HepG2 (cell line): Measurements from ENCODE around the gene EPHX1. TPM values are rescaled to one million over a fixed set of nuclear protein-coding genes. Genes with fewer than 3 reads are reported as not detected.
A peak's percentile ranks its signal among the peaks of the same experiment; 100 is the strongest.

ENCODE experiments used
- BORCS8-MEF2B ChIP-seq: sonication (generic); formaldehyde crosslinking; IDR thresholded peaks from 2 replicates; pipeline ENCODE4 v1.8.0; 2022; ENCODE audit warnings: mild to moderate bottlenecking, missing genetic modification reagents
- CSRNP1 ChIP-seq: sonication (generic); formaldehyde crosslinking; IDR thresholded peaks from 2 replicates; pipeline ENCODE4 v1.8.1; 2023; ENCODE audit warnings: mild to moderate bottlenecking, missing genetic modification reagents
- DR1 ChIP-seq: sonication (generic); formaldehyde crosslinking; IDR thresholded peaks from 2 replicates; pipeline ENCODE4 v1.8.0; 2021; ENCODE audit warnings: mild to moderate bottlenecking, missing genetic modification reagents, inconsistent platforms
- FOXC1 ChIP-seq: sonication (generic); formaldehyde crosslinking; IDR thresholded peaks from 2 replicates; pipeline ENCODE4 v1.8.0; 2022; ENCODE audit warnings: mild to moderate bottlenecking, missing genetic modification reagents, borderline replicate concordance
- GPBP1L1 ChIP-seq: sonication (generic); formaldehyde crosslinking; IDR thresholded peaks from 2 replicates; pipeline ENCODE4 v1.5.0; 2020; ENCODE audit warnings: mild to moderate bottlenecking, missing genetic modification reagents
- STAT5B ChIP-seq: sonication (generic); formaldehyde crosslinking; IDR thresholded peaks from 2 replicates; pipeline ENCODE4 v1.4.0; 2020; ENCODE audit warnings: missing genetic modification reagents
- STAT6 ChIP-seq: sonication (generic); formaldehyde crosslinking; IDR thresholded peaks from 2 replicates; pipeline ENCODE4 v1.4.0; 2020; ENCODE audit warnings: missing genetic modification reagents, mild to moderate bottlenecking, borderline replicate concordance
- YY1 ChIP-seq: IDR thresholded peaks from 2 replicates; pipeline ENCODE4 v1.6.1; 2011; ENCODE audit warnings: low read length, low read depth, moderate library complexity, mild to moderate bottlenecking; ENCODE audit not compliant: insufficient read depth, insufficient replicate concordance
- ZFP41 ChIP-seq: sonication (generic); formaldehyde crosslinking; IDR thresholded peaks from 2 replicates; pipeline ENCODE4 v1.4.0; 2020; ENCODE audit warnings: mild to moderate bottlenecking, missing genetic modification reagents, borderline replicate concordance
- ZNF143 ChIP-seq: sonication (generic); formaldehyde crosslinking; IDR thresholded peaks from 2 replicates; pipeline ENCODE4 v1.4.0; 2020; ENCODE audit warnings: missing genetic modification reagents
- ZNF432 ChIP-seq: sonication (generic); formaldehyde crosslinking; IDR thresholded peaks from 2 replicates; pipeline ENCODE4 v1.5.0; 2020; ENCODE audit warnings: missing genetic modification reagents, mild to moderate bottlenecking, borderline replicate concordance
- ZNF44 ChIP-seq: sonication (generic); formaldehyde crosslinking; IDR thresholded peaks from 2 replicates; pipeline ENCODE4 v1.5.1; 2020; ENCODE audit warnings: mild to moderate bottlenecking, missing genetic modification reagents
- ZNF512 ChIP-seq: sonication (generic); formaldehyde crosslinking; IDR thresholded peaks from 2 replicates; pipeline ENCODE4 v1.4.0; 2020; ENCODE audit warnings: mild to moderate bottlenecking, missing genetic modification reagents
- ZNF547 ChIP-seq: sonication (generic); formaldehyde crosslinking; IDR thresholded peaks from 2 replicates; pipeline ENCODE4 v1.5.1; 2020; ENCODE audit warnings: mild to moderate bottlenecking, missing genetic modification reagents
- ZNF567 ChIP-seq: sonication (generic); formaldehyde crosslinking; IDR thresholded peaks from 2 replicates; pipeline ENCODE4 v1.8.1; 2023; ENCODE audit warnings: mild to moderate bottlenecking, missing genetic modification reagents, borderline replicate concordance
- ZNF574 ChIP-seq: sonication (generic); formaldehyde crosslinking; IDR thresholded peaks from 2 replicates; pipeline ENCODE4 v1.4.0; 2020; ENCODE audit warnings: missing genetic modification reagents
- ZSCAN21 ChIP-seq: sonication (generic); formaldehyde crosslinking; IDR thresholded peaks from 2 replicates; pipeline ENCODE4 v1.8.0; 2022; ENCODE audit warnings: mild to moderate bottlenecking, missing genetic modification reagents, moderate library complexity, borderline replicate concordance
- polyA plus RNA-seq, 8 experiments: library from polyadenylated mRNA; depleted of rRNA in 3 of 8; stranded (reverse) in 7 of 8; unstranded in 1 of 8; fragments of >200 nt; fragmentation: Illumina TruSeq in 4 of 8; extraction: Trizol in 4 of 8; gene quantifications; 2 replicates each; pipeline versions ENCODE4 v1.2.1 to v1.2.3, GENCODE V29; 2011 to 2016; ENCODE audit warnings: low read depth in 4 of 8, missing spikeins in 1 of 8, mixed read lengths in 1 of 8; ENCODE audit not compliant: insufficient read depth in 1 of 8
- total RNA-seq, 5 experiments: library from RNA; depleted of rRNA; stranded (reverse); fragments of >200 nt; fragmentation: Illumina TruSeq; extraction: Trizol; gene quantifications; 2 replicates each; pipeline ENCODE4 v1.2.3, GENCODE V29; 2016; ENCODE audit warnings: low read depth in 1 of 5
- TF ChIP-seq, protein P1 (sequence below): sonication (generic); formaldehyde crosslinking; IDR thresholded peaks from 2 replicates; pipeline ENCODE4 v1.4.0; 2020; ENCODE audit warnings: missing genetic modification reagents

The EPHX1 gene
- total and polyA plus RNA-seq, 2 of the 13 experiments (the other 11 are each of a cell fraction or from before 2014, with no cell fraction given): 27.7 to 36.5 TPM

- peak; percentile 69; the same call in 1 of the 2 replicates for TF ChIP-seq ZNF574 (CRISPR knock-in tag)
- TF ChIP-seq ZNF512 (CRISPR knock-in tag): peak; percentile 82; the same call in 1 of the 2 replicates
- TF ChIP-seq CSRNP1 (CRISPR knock-in tag): peak; percentile 63; the same call in 1 of the 2 replicates
- TF ChIP-seq ZNF44 (CRISPR knock-in tag): no peak
- TF ChIP-seq DR1 (CRISPR knock-in tag): no peak
- TF ChIP-seq ZNF143 (CRISPR knock-in tag): no peak
- peak; percentile 54; the same call in 1 of the 2 replicates for TF ChIP-seq BORCS8-MEF2B (CRISPR knock-in tag)
- TF ChIP-seq ZNF547 (CRISPR knock-in tag): no peak
- TF ChIP-seq, protein P1, sequence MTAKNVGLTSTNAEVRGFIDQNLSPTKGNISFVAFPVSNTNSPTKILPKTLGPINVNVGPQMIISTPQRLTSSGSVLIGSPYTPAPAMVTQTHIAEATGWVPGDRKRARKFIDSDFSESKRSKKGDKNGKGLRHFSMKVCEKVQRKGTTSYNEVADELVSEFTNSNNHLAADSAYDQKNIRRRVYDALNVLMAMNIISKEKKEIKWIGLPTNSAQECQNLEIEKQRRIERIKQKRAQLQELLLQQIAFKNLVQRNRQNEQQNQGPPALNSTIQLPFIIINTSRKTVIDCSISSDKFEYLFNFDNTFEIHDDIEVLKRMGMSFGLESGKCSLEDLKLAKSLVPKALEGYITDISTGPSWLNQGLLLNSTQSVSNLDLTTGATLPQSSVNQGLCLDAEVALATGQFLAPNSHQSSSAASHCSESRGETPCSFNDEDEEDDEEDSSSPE (CRISPR knock-in tag): no peak
- TF ChIP-seq GPBP1L1: no peak
- no peak for TF ChIP-seq ZNF567 (CRISPR knock-in tag)
- no peak for TF ChIP-seq ZSCAN21 (CRISPR knock-in tag)
- TF ChIP-seq YY1: peak; percentile 61
- TF ChIP-seq FOXC1 (CRISPR knock-in tag): no peak
- TF ChIP-seq STAT5B: no peak
- TF ChIP-seq STAT6 (CRISPR knock-in tag): 0 out of 2 replicates have a peak, but pooled peaks have one; percentile 21
- no peak for TF ChIP-seq ZNF432
- TF ChIP-seq ZFP41 (CRISPR knock-in tag): no peak
Measured at GRCh38 chr1:225772323-225772768, 37.6 kb upstream of the EPHX1 start (continued).
